WTC11 (cell line): Measurements from ENCODE around the gene OXGR1. TPM values are rescaled to one million over a fixed set of nuclear protein-coding genes. Genes with fewer than 3 reads are reported as not detected.

Experiments used
- ATAC-seq: fragments of 200-7000 bp; cut with Tn5 transposase; 2 replicates; pipeline ENCODE4 v1.10.0; 2021; ENCODE audit warnings: mild to moderate bottlenecking, moderate library complexity
- CTCF ChIA-PET: fragments of 300-600 bp; sonication (Branson Sonifier 250); formaldehyde crosslinking; loops from one replicate; lab custom pipeline; 2021; ENCODE audit warnings: antibody characterized with exemption; lab: Charles Lee
- POLR2A ChIA-PET: fragments of 350-600 bp; sonication (Branson Sonifier 250); formaldehyde crosslinking; loops from one replicate; lab custom pipeline; 2021; ENCODE audit warnings: antibody characterized with exemption; lab: Charles Lee
- DNase-seq: peaks from one replicate; pipeline ENCODE4 v3.0.0; 2021; ENCODE audit warnings: low spot score
- H3K27ac Mint-ChIP-seq: 2 replicates; pipeline ENCODE4 v1.8.0; 2021; ENCODE audit warnings: mixed read lengths
- H3K27me3 Mint-ChIP-seq: 2 replicates; pipeline ENCODE4 v1.8.0; 2021; ENCODE audit warnings: low read depth, mild to moderate bottlenecking, moderate library complexity, mixed read lengths
- H3K36me3 Mint-ChIP-seq: 2 replicates; pipeline ENCODE4 v1.8.0; 2021; ENCODE audit warnings: mixed read lengths
- H3K4me1 Mint-ChIP-seq: 2 replicates; pipeline ENCODE4 v1.8.0; 2022; ENCODE audit warnings: mixed read lengths
- H3K4me3 Mint-ChIP-seq: 2 replicates; pipeline ENCODE4 v1.8.0; 2021; ENCODE audit warnings: mild to moderate bottlenecking, moderate library complexity, mixed read lengths
- H3K9me3 Mint-ChIP-seq: 2 replicates; pipeline ENCODE4 v1.8.0; 2021; ENCODE audit warnings: mixed read lengths
- ATF2 ChIP-seq: sonication (generic); formaldehyde crosslinking; IDR thresholded peaks from 2 replicates; pipeline ENCODE4 v1.8.1; 2022; ENCODE audit warnings: low read depth, missing genetic modification reagents, borderline replicate concordance
- ERG ChIP-seq: fragments of 250-450 bp; sonication (Bioruptor Pico); IDR thresholded peaks from 2 replicates; pipeline ENCODE4 v1.8.0; 2021; ENCODE audit warnings: mild to moderate bottlenecking
- GABPB1 ChIP-seq: sonication (generic); formaldehyde crosslinking; IDR thresholded peaks from 2 replicates; pipeline ENCODE4 v1.8.1; 2023; ENCODE audit warnings: mild to moderate bottlenecking, missing genetic modification reagents
- GTF2I ChIP-seq: fragments of 250-450 bp; sonication (Bioruptor Pico); conservative IDR thresholded peaks from 2 replicates; pipeline ENCODE4 v1.4.0; 2021; ENCODE audit warnings: mild to moderate bottlenecking
- HMGXB4 ChIP-seq: sonication (generic); formaldehyde crosslinking; IDR thresholded peaks from 2 replicates; pipeline ENCODE4 v1.8.1; 2023; ENCODE audit warnings: mild to moderate bottlenecking, moderate library complexity, missing genetic modification reagents
- JAZF1 ChIP-seq: fragments of 250-450 bp; sonication (Bioruptor Pico); IDR thresholded peaks from 2 replicates; pipeline ENCODE4 v1.9.0; 2021; ENCODE audit warnings: moderate library complexity, mild to moderate bottlenecking, inconsistent platforms
- NFYB ChIP-seq: sonication (generic); formaldehyde crosslinking; conservative IDR thresholded peaks from 2 replicates; pipeline ENCODE4 v1.8.0; 2022; ENCODE audit warnings: low read depth, missing genetic modification reagents
- NR2C2 ChIP-seq: sonication (generic); formaldehyde crosslinking; IDR thresholded peaks from 2 replicates; pipeline ENCODE4 v1.8.0; 2022; ENCODE audit warnings: mild to moderate bottlenecking, missing genetic modification reagents
- USF1 ChIP-seq: sonication (generic); formaldehyde crosslinking; IDR thresholded peaks from 2 replicates; pipeline ENCODE4 v1.8.0; 2022; ENCODE audit warnings: mild to moderate bottlenecking, missing genetic modification reagents
- USF2 ChIP-seq: sonication (generic); formaldehyde crosslinking; IDR thresholded peaks from 2 replicates; pipeline ENCODE4 v1.8.1; 2023; ENCODE audit warnings: mild to moderate bottlenecking, missing genetic modification reagents, moderate library complexity
- ZMAT4 ChIP-seq: fragments of 250-450 bp; sonication (Bioruptor Pico); IDR thresholded peaks from 2 replicates; pipeline ENCODE4 v1.9.0; 2021; ENCODE audit warnings: mild to moderate bottlenecking
- ZNF232 ChIP-seq: sonication (generic); formaldehyde crosslinking; IDR thresholded peaks from 2 replicates; pipeline ENCODE4 v1.8.0; 2022; ENCODE audit warnings: mild to moderate bottlenecking, missing genetic modification reagents
- ZNF263 ChIP-seq: sonication (generic); formaldehyde crosslinking; IDR thresholded peaks from 2 replicates; pipeline ENCODE4 v1.8.1; 2022; ENCODE audit warnings: low read depth, mild to moderate bottlenecking, moderate library complexity, missing genetic modification reagents
- ZNF423 ChIP-seq: fragments of 250-450 bp; sonication (Bioruptor Pico); IDR thresholded peaks from 2 replicates; pipeline ENCODE4 v2.1.2; 2022; ENCODE audit warnings: mild to moderate bottlenecking, moderate library complexity
- ZNF512 ChIP-seq: sonication (generic); formaldehyde crosslinking; IDR thresholded peaks from 2 replicates; pipeline ENCODE4 v1.8.1; 2022; ENCODE audit warnings: missing genetic modification reagents, borderline replicate concordance
- ZNF532 ChIP-seq: fragments of 250-450 bp; sonication (Bioruptor Pico); IDR thresholded peaks from 2 replicates; pipeline ENCODE4 v1.9.0; 2021; ENCODE audit warnings: mild to moderate bottlenecking, borderline replicate concordance
- ZSCAN18 ChIP-seq: fragments of 250-450 bp; sonication (Bioruptor Pico); IDR thresholded peaks from 2 replicates; pipeline ENCODE4 v2.1.2; 2022; ENCODE audit warnings: mild to moderate bottlenecking, moderate library complexity
- total RNA-seq: library from RNA; stranded (reverse); gene quantifications from 3 replicates; pipeline ENCODE4 v1.2.3, GENCODE V29; 2021

The OXGR1 gene
- total RNA-seq, 1 experiment from 2014 or later = 0.39 TPM

GRCh38 chr13:96999091-96999490, 4.8 kb upstream of the OXGR1 start:
- Mint-ChIP-seq H3K27me3 (peaks cover 100% of the 10 kb centered on the region), H3K4me3 (no peak overlapping the region), H3K9me3 (no peaks in the 10 kb centered on the region), H3K27ac (no peak overlapping the region), H3K4me1 (peaks cover 19% of the 10 kb centered on the region), H3K36me3 (no peaks in the 10 kb centered on the region)
- ChIA-PET POLR2A (no interaction called here), CTCF (interaction anchor here (1.5 to 3.2 kb wide), 2 partner anchors 15 to 19 kb away, joined by 6 to 11 read pairs; no protein-coding TSS in a partner anchor)
- TF ChIP-seq USF1 (CRISPR knock-in tag) (no peak), NR2C2 (CRISPR knock-in tag) (no peak), ZMAT4 (no peak), JAZF1 (CRISPR knock-in tag) (no peak), ZNF263 (CRISPR knock-in tag) (no peak), ZSCAN18 (CRISPR knock-in tag) (no peak), GABPB1 (CRISPR knock-in tag) (no peak), ATF2 (CRISPR knock-in tag) (no peak), USF2 (CRISPR knock-in tag) (no peak), HMGXB4 (no peak), GTF2I (no peak), ERG (CRISPR knock-in tag) (no peak)
- ATAC-seq = no peak
- no peak for DNase-seq

GRCh38 chr13:96998051-96998450, 3.8 kb upstream of the OXGR1 start:
- Mint-ChIP-seq H3K27me3 (peaks cover 100% of the 10 kb centered on the region), H3K27ac (no peak overlapping the region)
- ATAC-seq = no peak
- TF ChIP-seq NFYB (no peak), ZNF512 (CRISPR knock-in tag) (no peak), ZNF532 (CRISPR knock-in tag) (no peak), ATF2 (CRISPR knock-in tag) (no peak), ZNF232 (CRISPR knock-in tag) (no peak), ZNF423 (no peak), ZNF263 (CRISPR knock-in tag) (no peak)
- TF ChIP-seq, all 79 proteins: peak for 0
- POLR2A ChIA-PET = no interaction called here
- no peak overlapping the region for H3K4me3 Mint-ChIP-seq
- H3K9me3 Mint-ChIP-seq = no peaks in the 10 kb centered on the region
- CTCF ChIA-PET = interaction anchor here (0.5 to 1.5 kb wide), 2 partner anchors 14 to 1337 kb away, joined by 3 to 6 read pairs; no protein-coding TSS in a partner anchor
- no peaks in the 10 kb centered on the region for H3K36me3 Mint-ChIP-seq
- no peak for DNase-seq
- peaks cover 26% of the 10 kb centered on the region for H3K4me1 Mint-ChIP-seq
